ENCODE results near the gene THTPA.

GRCh38 chr14:23513005-23513817 lies 42.9 kb upstream of the THTPA start:
- TF ChIP-seq ETV1 (tag; conservative IDR thresholded peaks at IDR 0.05; ENCODE audit: low read depth) (no peak), GABPA (tag; conservative IDR thresholded peaks at IDR 0.05; ENCODE audit: low read depth) (no peak), REST (IDR thresholded peaks at IDR 0.05; ENCODE audit: borderline replicate concordance) (no peak), REST (CRISPR knock-in tag; IDR thresholded peaks at IDR 0.05; ENCODE audit: low read depth) (no peak), EP300 (IDR thresholded peaks at IDR 0.05; ENCODE audit: low read length) (no peak), ZNF184 (CRISPR knock-in tag; IDR thresholded peaks at IDR 0.05) (no peak), JUND (IDR thresholded peaks at IDR 0.05; ENCODE audit: borderline replicate concordance, low read depth, low read length) (no peak), JUND (tag; IDR thresholded peaks at IDR 0.05; ENCODE audit: borderline replicate concordance, low read depth, low read length) (no peak), SRSF1 (IDR thresholded peaks at IDR 0.05; ENCODE audit: low read depth, low read length) (no peak), CTCF (IDR thresholded peaks at IDR 0.05 in 2 of 3, conservative IDR thresholded peaks at IDR 0.05 in 1 of 3; ENCODE audit: insufficient read depth in 2 of 3, low read depth in 1 of 3, low read length in 3 of 3) (no peak), CEBPB (tag; IDR thresholded peaks at IDR 0.05) (no peak)
